ENCODE measurements around the gene BANK1.

BANK1 gene

DNA sequence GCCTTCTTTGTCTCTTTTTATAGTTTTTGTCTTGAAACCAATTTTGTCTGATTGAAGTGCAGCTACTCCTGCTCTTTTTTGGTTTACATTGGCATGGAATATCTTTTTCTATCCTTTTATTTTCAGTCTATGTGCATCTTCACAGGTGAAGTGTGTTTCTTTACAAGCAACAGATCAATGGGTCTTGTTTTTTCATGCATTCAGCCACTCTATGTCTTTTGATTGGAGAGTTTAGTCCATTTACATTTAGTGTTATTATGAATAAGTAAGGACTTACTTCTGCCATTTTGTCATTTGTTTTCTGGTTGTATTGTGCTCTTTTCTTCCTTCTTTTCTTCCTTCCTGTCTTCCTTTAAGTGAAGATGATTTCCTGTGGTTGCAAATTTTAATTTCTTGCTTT lies 330.3 kb downstream of the BANK1 start:
- no peak for DNase-seq
- TF ChIP-seq, protein P1, sequence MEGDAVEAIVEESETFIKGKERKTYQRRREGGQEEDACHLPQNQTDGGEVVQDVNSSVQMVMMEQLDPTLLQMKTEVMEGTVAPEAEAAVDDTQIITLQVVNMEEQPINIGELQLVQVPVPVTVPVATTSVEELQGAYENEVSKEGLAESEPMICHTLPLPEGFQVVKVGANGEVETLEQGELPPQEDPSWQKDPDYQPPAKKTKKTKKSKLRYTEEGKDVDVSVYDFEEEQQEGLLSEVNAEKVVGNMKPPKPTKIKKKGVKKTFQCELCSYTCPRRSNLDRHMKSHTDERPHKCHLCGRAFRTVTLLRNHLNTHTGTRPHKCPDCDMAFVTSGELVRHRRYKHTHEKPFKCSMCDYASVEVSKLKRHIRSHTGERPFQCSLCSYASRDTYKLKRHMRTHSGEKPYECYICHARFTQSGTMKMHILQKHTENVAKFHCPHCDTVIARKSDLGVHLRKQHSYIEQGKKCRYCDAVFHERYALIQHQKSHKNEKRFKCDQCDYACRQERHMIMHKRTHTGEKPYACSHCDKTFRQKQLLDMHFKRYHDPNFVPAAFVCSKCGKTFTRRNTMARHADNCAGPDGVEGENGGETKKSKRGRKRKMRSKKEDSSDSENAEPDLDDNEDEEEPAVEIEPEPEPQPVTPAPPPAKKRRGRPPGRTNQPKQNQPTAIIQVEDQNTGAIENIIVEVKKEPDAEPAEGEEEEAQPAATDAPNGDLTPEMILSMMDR (IDR thresholded peaks at IDR 0.05): no peak
- no peaks in the 10 kb centered on the region for H3K36me3 Mint-ChIP-seq (ENCODE audit: low read depth)
- no peak overlapping the region for H3K27ac Mint-ChIP-seq
- H3K4me1 Mint-ChIP-seq: no peaks in the 10 kb centered on the region
- peaks cover 3% of the 10 kb centered on the region for H3K27me3 Mint-ChIP-seq (ENCODE audit: low read depth, poor library complexity)
- peaks cover 21% of the 10 kb centered on the region for H3K9me3 Mint-ChIP-seq
- no peak overlapping the region for H3K4me3 Mint-ChIP-seq
